Rectal smooth muscle tissue (tissue), 1 donor: ENCODE results near the gene CDH5.
"Not testable (repeated sequence)": the region's sequence is repeated elsewhere in the genome, so short reads cannot be mapped to it uniquely, and the experiment has no call there.

Experiments used
- H3K27ac ChIP-seq: one replicate; pipeline ENCODE4 v1.7.0; 2013; ENCODE audit warnings: low read depth, low read length, inconsistent platforms
- H3K27me3 ChIP-seq: one replicate; pipeline ENCODE4 v1.7.0; 2013; ENCODE audit warnings: low read length; ENCODE audit not compliant: control insufficient read depth, insufficient read depth
- H3K36me3 ChIP-seq: one replicate; pipeline ENCODE4 v1.7.0; 2013; ENCODE audit warnings: low read length; ENCODE audit not compliant: control insufficient read depth, insufficient read depth
- H3K4me1 ChIP-seq: one replicate; pipeline ENCODE4 v1.7.0; 2013; ENCODE audit warnings: low read length; ENCODE audit not compliant: control insufficient read depth, insufficient read depth
- H3K4me3 ChIP-seq: one replicate; pipeline ENCODE4 v1.7.0; 2013; ENCODE audit warnings: low read length
- H3K9ac ChIP-seq: one replicate; pipeline ENCODE4 v1.7.0; 2013; ENCODE audit warnings: low read length

The CDH5 gene

GRCh38 chr16:66453230-66453629 lies 86.7 kb downstream of the CDH5 start:
- not testable (repeated sequence) for H3K9ac ChIP-seq

More at GRCh38 chr16:66453230-66453629, 86.7 kb downstream of the CDH5 start:
- H3K27me3 ChIP-seq, H3K36me3 ChIP-seq, H3K4me3 ChIP-seq, H3K27ac ChIP-seq, H3K4me1 ChIP-seq: not testable (repeated sequence)
